ENCODE data around the gene ILK.

GRCh38 chr11:6633422-6634408 lies 30.1 kb downstream of the ILK start:
- TF ChIP-seq CTCF (IDR thresholded peaks at IDR 0.05; ENCODE audit: low read length) (no peak), EZH2 (IDR thresholded peaks at IDR 0.05; ENCODE audit: borderline replicate concordance, low read length) (no peak)
